ENCODE results near the gene PPP4R3C.
"Not testable (repeated sequence)": the region's sequence is repeated elsewhere in the genome, so short reads cannot be mapped to it uniquely, and the experiment has no call there.

PPP4R3C gene

GRCh38 chrX:27463187-27463586 is at the start of gene PPP4R3C:
TSS of gene PPP4R3C (minus strand) at chrX:27463341. CDS start at chrX:27463296, 45 bp downstream.
- DNase-seq: no peak

GRCh38 chrX:27491397-27491796 is 28.3 kb upstream of the PPP4R3C start:
- DNase-seq: no peak

GRCh38 chrX:27466051-27466450 is 2.9 kb upstream of the PPP4R3C start:
- no peak for DNase-seq

GRCh38 chrX:27465036-27465435 is 1.9 kb upstream of the PPP4R3C start:
- no peak for DNase-seq

- DNase-seq: not testable (repeated sequence)
Observed at GRCh38 chrX:27459129-27459528, 4.0 kb downstream of the PPP4R3C start.

- not testable (repeated sequence) for DNase-seq
Observed at GRCh38 chrX:27458544-27458943, 4.6 kb downstream of the PPP4R3C start.

- no peak for DNase-seq
Observed at GRCh38 chrX:27451324-27451723, 11.8 kb downstream of the PPP4R3C start.

- no peak for DNase-seq
Observed at GRCh38 chrX:27446423-27446822, 16.7 kb downstream of the PPP4R3C start.

GRCh38 chrX:27445438-27445837 is 17.7 kb downstream of the PPP4R3C start:
- no peak for DNase-seq

GRCh38 chrX:27444093-27444908 is 18.8 kb downstream of the PPP4R3C start:
- no peak for DNase-seq

GRCh38 chrX:27442392-27442791 is 20.7 kb downstream of the PPP4R3C start:
- DNase-seq: not testable (repeated sequence)

GRCh38 chrX:27439771-27440170 is 23.4 kb downstream of the PPP4R3C start:
- no peak for DNase-seq

- no peak for DNase-seq
Observed at GRCh38 chrX:27438937-27439336, 24.2 kb downstream of the PPP4R3C start.

GRCh38 chrX:27435031-27435430 is 28.1 kb downstream of the PPP4R3C start:
- DNase-seq: no peak
